Activated gamma-delta T cell treated with anti-CD3 and anti-CD28 coated beads, Interleukin-2, amount 50 U/mL, for 16 hours (primary cell): ENCODE data around the gene KRT38.
"Not testable (repeated sequence)": the region's sequence is repeated elsewhere in the genome, so short reads cannot be mapped to it uniquely, and the experiment has no call there.

Experiments
- DNase-seq: peaks from one replicate; pipeline ENCODE4 v3.0.0-alpha.2; 2020; ENCODE audit warnings: low read depth

Gene KRT38

DNA sequence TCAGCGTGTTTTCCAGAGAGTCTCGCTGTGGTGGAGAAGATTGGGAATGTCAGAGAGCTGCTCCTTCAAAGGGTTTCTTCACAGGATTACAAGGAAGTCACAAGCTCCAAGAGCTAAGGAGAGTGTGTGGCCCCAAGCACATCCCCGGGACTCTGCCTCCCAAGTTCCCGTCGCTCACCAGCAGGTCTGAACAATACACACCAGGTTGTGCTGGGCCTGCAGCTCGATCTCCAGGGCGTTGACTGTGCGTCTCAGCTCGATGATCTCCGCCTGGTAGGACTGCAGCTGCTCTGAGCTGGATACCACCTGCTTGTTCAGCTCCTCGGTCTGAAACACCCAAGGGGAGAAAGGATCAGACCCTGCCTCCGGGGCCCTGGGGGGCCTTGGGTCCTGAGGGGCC is 45.7 kb downstream of the KRT38 start:
- not testable (repeated sequence) for DNase-seq

GRCh38 chr17:41394254-41394996 is 46.4 kb downstream of the KRT38 start:
- no peak for DNase-seq

DNA sequence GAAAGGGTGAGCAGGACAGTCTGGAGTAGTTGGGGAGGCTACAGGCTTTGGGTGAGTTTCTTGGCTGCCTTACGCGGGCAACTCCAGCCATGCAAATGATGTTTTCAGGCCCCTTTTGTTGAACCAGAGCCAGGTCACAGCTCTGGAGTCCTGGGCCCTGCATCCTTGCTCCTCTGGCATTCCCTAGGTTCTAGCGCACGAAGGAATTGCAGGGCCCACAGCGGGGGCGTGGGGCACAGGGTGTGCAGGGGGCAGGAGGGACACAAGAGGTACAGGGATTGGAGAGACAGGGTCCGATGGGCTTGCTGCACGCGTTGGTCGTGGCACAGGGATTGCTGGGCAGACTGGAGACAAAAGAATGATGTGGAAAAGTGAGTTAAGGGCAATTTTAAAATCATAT is 47.0 kb downstream of the KRT38 start:
- DNase-seq = no peak

DNA sequence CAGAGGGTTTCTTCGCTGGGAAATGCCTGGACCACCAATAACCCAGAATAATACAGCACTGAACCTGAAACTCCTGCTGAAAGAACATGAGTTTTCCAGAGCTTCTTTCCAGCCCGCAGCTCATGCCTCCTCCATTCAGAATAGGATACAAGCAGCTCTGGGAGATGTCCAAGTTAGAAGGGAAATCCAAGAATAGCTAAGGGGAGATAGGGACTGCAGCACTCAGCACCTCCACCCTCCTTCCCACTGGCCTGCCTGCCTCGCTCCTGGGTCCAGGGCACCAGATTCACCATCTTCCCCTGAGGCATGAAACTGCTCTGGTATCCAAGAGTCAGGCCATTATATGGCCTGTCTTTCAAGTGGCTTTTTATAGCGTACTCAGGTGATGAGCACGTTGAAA is 47.5 kb downstream of the KRT38 start:
- DNase-seq = no peak

DNA sequence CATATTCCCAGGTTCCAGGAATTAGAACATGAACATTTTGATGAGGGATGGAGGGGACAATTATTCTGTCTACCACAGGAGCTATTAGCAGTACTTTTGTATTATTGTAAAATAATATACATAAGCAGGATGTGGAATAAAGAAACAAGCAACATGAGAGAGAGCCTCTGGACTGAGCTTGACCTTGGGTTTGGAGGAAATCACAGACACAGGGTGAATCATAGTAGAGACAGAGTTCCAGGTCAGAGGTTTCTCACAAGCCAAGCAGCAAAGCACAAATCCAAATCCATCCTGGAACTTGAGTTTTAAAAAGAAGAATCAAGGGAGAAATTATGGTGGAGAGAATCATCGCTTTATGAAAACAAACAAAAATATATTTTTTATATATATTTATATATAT is 48.5 kb downstream of the KRT38 start:
- DNase-seq = no peak

- DNase-seq = no peak
Measured at GRCh38 chr17:41391535-41391934, 49.2 kb downstream of the KRT38 start.

DNA sequence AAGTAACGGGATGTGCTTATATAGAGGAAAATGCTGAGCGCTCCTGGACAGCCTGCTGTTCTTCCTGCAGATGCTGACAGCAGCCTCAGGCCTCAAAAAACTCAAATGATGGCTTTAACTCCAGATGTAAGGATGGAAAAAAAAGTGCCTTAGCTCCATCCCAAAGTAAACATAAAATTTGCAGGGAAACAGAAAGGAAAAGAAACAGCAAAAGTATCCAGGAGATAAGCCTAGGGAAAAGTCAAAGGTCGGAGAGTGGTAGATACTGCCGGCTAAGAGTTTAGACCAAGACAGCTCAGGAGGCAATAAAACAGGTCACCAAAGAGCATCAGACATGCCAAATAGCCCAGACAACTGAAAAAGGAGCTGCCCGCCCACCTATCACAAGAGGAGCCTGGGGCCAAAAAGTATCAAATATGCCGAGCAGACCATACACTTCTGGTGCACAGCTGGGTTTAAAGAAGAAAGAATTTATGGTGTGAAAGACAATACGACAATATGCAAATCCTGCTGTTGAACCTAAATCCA is 50.3 kb downstream of the KRT38 start:
- no peak for DNase-seq

GRCh38 chr17:41387670-41388069 is 53.1 kb downstream of the KRT38 start:
- DNase-seq = no peak

- no peak for DNase-seq
Measured at GRCh38 chr17:41386227-41386626, 54.6 kb downstream of the KRT38 start.
